Measurements from ENCODE around the gene NIT1.

DNA sequence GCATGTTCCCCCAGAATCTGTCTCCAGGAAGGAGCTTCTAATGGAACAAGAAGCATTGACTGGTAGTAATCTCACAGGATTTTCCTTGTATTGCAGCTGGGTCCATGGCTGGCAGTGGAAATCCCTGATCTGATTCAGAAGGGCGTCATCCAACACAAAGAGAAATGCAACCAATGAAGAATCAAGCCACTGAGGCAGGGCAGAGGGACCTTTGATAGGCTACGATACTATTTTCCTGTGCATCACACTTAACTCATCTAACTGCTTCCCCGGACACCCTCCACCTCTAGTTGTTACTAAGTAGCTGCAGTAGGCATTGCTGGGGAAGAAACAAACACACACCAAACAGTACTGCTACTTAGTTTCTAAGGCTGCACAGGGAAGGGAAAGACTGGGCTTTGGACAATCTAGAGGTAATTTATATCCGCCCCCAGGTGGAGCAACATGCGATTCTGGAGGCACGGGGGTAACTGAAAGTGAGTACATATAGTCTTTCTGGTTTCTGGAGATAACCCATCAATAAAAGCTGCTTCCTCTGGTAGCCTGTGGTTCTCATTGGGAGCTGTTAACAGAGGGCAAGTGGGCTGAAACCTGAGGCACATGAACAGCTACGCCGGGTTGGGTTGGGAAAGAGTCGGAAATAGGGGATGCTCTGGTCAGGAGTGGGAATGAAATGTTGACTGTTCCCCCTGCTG, 40.6 kb downstream of the NIT1 start:
- TF ChIP-seq EP300 (IDR thresholded peaks at IDR 0.05), result no peak
- TF ChIP-seq, protein P1, sequence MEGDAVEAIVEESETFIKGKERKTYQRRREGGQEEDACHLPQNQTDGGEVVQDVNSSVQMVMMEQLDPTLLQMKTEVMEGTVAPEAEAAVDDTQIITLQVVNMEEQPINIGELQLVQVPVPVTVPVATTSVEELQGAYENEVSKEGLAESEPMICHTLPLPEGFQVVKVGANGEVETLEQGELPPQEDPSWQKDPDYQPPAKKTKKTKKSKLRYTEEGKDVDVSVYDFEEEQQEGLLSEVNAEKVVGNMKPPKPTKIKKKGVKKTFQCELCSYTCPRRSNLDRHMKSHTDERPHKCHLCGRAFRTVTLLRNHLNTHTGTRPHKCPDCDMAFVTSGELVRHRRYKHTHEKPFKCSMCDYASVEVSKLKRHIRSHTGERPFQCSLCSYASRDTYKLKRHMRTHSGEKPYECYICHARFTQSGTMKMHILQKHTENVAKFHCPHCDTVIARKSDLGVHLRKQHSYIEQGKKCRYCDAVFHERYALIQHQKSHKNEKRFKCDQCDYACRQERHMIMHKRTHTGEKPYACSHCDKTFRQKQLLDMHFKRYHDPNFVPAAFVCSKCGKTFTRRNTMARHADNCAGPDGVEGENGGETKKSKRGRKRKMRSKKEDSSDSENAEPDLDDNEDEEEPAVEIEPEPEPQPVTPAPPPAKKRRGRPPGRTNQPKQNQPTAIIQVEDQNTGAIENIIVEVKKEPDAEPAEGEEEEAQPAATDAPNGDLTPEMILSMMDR (IDR thresholded peaks at IDR 0.05), result no peak
- no peak for TF ChIP-seq POLR2A (IDR thresholded peaks at IDR 0.05)
